ENCODE results near the gene NOTCH1. TPM values are rescaled to one million over a fixed set of nuclear protein-coding genes. Genes with fewer than 3 reads are reported as not detected.

Gene NOTCH1
- total and polyA plus RNA-seq, 2 of the 13 experiments (the other 11 are each of a cell fraction or from before 2014, with no cell fraction given): 0.09 to 0.35 TPM

DNA sequence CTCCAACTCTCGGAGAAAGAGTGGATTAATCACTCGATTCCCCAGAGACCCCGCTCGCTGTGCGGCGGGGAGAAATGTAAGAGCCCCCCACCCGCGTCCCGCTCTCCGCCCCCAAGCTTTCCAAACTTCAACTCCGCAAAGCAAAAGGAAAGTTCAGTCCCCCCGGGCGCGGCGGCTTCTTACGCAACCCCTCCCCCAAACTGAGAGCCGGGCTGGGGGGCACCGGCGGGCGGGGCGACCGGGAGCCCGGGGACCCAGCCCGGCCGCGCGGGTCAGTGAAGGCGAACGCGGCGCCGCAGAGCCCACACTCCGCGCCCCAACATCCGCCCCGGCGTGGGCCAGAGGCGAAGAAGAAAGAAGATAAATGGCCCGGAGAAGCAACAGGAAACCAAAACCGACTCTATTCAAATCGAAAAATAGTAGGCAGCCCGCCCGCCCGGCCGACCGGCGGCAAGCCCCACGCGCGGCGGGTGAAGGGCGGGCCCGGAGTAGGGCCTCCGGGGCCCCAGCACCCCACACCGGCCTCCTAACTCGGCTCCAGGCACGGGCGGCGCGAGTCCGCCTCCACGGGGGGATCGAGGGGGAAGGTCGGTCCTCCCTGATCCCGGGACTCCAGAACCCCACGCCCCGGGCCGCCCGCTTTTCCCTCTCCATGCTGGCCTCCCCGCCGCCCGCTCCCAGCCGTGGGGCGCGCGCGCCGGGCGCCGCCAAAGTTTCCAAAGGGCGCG, 720 bp downstream of the NOTCH1 start:
- 1% methylated on average over 39 of the region's 82 CpGs for WGBS (ENCODE audit: low lambda C conversion rate)
- Histone ChIP-seq H2AFZ (ENCODE audit: low read length) (no peak overlapping the region), H3K36me3 (replicated peaks in 1 of 2; ENCODE audit: control insufficient read depth in 1 of 2, insufficient read depth in 2 of 2, low read length in 2 of 2) (no peaks in the 10 kb centered on the region), H3K9me3 (ENCODE audit: low read length) (no peaks in the 10 kb centered on the region), H3K4me3 (replicated peaks in 1 of 3; ENCODE audit: insufficient read depth in 1 of 3, low read depth in 2 of 3, low read length in 3 of 3) (peak overlapping the region; percentile 48 to 65 (median 52)), H4K20me1 (ENCODE audit: insufficient read depth, low read length) (no peaks in the 10 kb centered on the region), H3K4me1 (ENCODE audit: insufficient read depth, low read length) (peaks cover 31% of the 10 kb centered on the region), H3K27me3 (ENCODE audit: control insufficient read depth in 1 of 2, insufficient read depth in 2 of 2, low read length in 2 of 2) (peaks cover 9 to 32% of the 10 kb centered on the region in 2 experiments), H3K4me2 (ENCODE audit: low read depth, low read length) (peak overlapping the region; percentile 60), H3K9ac (ENCODE audit: insufficient read depth, low read depth, low read length) (no peak overlapping the region), H3K79me2 (ENCODE audit: insufficient read depth, low read length) (no peaks in the 10 kb centered on the region), H3K27ac (ENCODE audit: extremely low read length, insufficient read depth, low read length) (no peak overlapping the region)
- FAIRE-seq (no peak), ATAC-seq (no peak), DNase-seq (ENCODE audit: low spot score) (no peak)
- BruUV-seq (replicated peaks): no TSS peak
- ChIA-PET POLR2A (no interaction called here), CTCF (ENCODE audit: low intra/inter-chr PET ratio, low total read pairs) (no interaction called here)
- no peak for TF ChIP-seq GABPB1 (CRISPR knock-in tag; IDR thresholded peaks at IDR 0.05)
- TF ChIP-seq MTF2 (CRISPR knock-in tag; IDR thresholded peaks at IDR 0.05; ENCODE audit: borderline replicate concordance): 0 out of 2 replicates have a peak, but pooled peaks have one; percentile 26
- 0 out of 2 replicates have a peak, but pooled peaks have one; percentile 1 for TF ChIP-seq SIN3A (IDR thresholded peaks at IDR 0.05; ENCODE audit: borderline replicate concordance, low read depth, low read length)
- in situ Hi-C loops (cut with HindIII; ENCODE audit: extremely low pct_ligation_motif_present, low pct_unique_long_range_greater_than_20kb) (no loop called here), intact Hi-C loops (cut with micrococcal nuclease; ENCODE audit: unreplicated experiment) (no loop called here)

- peaks cover 28% of the 10 kb centered on the region for H3K4me1 ChIP-seq (ENCODE audit: insufficient read depth, low read length)
- no peaks in the 10 kb centered on the region for H3K9me3 ChIP-seq (ENCODE audit: low read length)
- H4K20me1 ChIP-seq (ENCODE audit: insufficient read depth, low read length): no peaks in the 10 kb centered on the region
- CTCF ChIA-PET (ENCODE audit: low intra/inter-chr PET ratio, low total read pairs): no interaction called here
- ATAC-seq (no peak), DNase-seq (ENCODE audit: low spot score) (no peak), FAIRE-seq (no peak)
- WGBS (ENCODE audit: low lambda C conversion rate): 0% methylated on average over 6 of the region's 31 CpGs
- no peaks in the 10 kb centered on the region for H3K79me2 ChIP-seq (ENCODE audit: insufficient read depth, low read length)
- no peaks in the 10 kb centered on the region for H3K36me3 ChIP-seq (replicated peaks in 1 of 2; ENCODE audit: control insufficient read depth in 1 of 2, insufficient read depth in 2 of 2, low read length in 2 of 2)
- H3K27me3 ChIP-seq (ENCODE audit: control insufficient read depth in 1 of 2, insufficient read depth in 2 of 2, low read length in 2 of 2): peaks cover 9 to 32% of the 10 kb centered on the region in 2 experiments
- POLR2A ChIA-PET: no interaction called here
- intact Hi-C loops (cut with micrococcal nuclease; ENCODE audit: unreplicated experiment): no loop called here
- no peak overlapping the region for H3K27ac ChIP-seq (ENCODE audit: extremely low read length, insufficient read depth, low read length)
- no peak overlapping the region for H2AFZ ChIP-seq (ENCODE audit: low read length)
- peak overlapping the region; percentile 48 to 65 (median 52); a peak in 4 of 6 replicates for H3K4me3 ChIP-seq (replicated peaks in 1 of 3; ENCODE audit: insufficient read depth in 1 of 3, low read depth in 2 of 3, low read length in 3 of 3)
- in situ Hi-C loops (cut with HindIII; ENCODE audit: extremely low pct_ligation_motif_present, low pct_unique_long_range_greater_than_20kb): no loop called here
- TF ChIP-seq TFDP1 (CRISPR knock-in tag; IDR thresholded peaks at IDR 0.05; ENCODE audit: borderline replicate concordance) (no peak), ZNF672 (CRISPR knock-in tag; IDR thresholded peaks at IDR 0.05) (no peak), ARNTL (CRISPR knock-in tag; IDR thresholded peaks at IDR 0.05) (no peak), SYNCRIP (IDR thresholded peaks at IDR 0.05; ENCODE audit: insufficient read depth, low read depth, low read length) (no peak), KMT2A (CRISPR knock-in tag; IDR thresholded peaks at IDR 0.05) (no peak), ZNF281 (CRISPR knock-in tag; IDR thresholded peaks at IDR 0.05; ENCODE audit: borderline replicate concordance) (no peak), XRCC5 (optimal IDR thresholded peaks at IDR 0.05; ENCODE audit: low read length) (no peak), ELF1 (CRISPR knock-in tag; IDR thresholded peaks at IDR 0.05) (no peak), ERF (CRISPR knock-in tag; IDR thresholded peaks at IDR 0.05) (no peak), NFKBIZ (CRISPR knock-in tag; IDR thresholded peaks at IDR 0.05) (no peak), JUNB (CRISPR knock-in tag; IDR thresholded peaks at IDR 0.05; ENCODE audit: borderline replicate concordance) (no peak)
- no TSS peak for BruUV-seq (replicated peaks)
- peak overlapping the region; percentile 60 for H3K4me2 ChIP-seq (ENCODE audit: low read depth, low read length)
- no peak overlapping the region for H3K9ac ChIP-seq (ENCODE audit: insufficient read depth, low read depth, low read length)
Measured at GRCh38 chr9:136544548-136544963, 1.3 kb downstream of the NOTCH1 start.
